Thyroid gland (tissue), 4 donors: Measurements from ENCODE around the gene TP73. TPM values are rescaled to one million over a fixed set of nuclear protein-coding genes. Genes with fewer than 3 reads are reported as not detected.

Experiments
- DNase-seq, 2 donors: peaks; one replicate each; pipeline ENCODE4 v3.0.0-alpha.2; 2019
- H3K27ac ChIP-seq, 3 donors: fragments of 200-600 bp; sonication (generic); 1 replicate in 2 of 3; 2 replicates in 1 of 3; pipeline ENCODE4 v1.5.1; 2016 to 2019; ENCODE audit warnings: mild to moderate bottlenecking in 1 of 3, moderate library complexity in 1 of 3
- H3K27me3 ChIP-seq: fragments of 200-600 bp; sonication (generic); one replicate; pipeline ENCODE4 v1.5.1; 2019
- H3K36me3 ChIP-seq, 2 donors: fragments of 200-600 bp; sonication (generic); one replicate each; pipeline ENCODE4 v1.5.1; 2016 to 2019
- H3K4me1 ChIP-seq, 2 donors: fragments of 200-600 bp; sonication (generic); one replicate each; pipeline ENCODE4 v1.5.1; 2017 to 2019
- H3K4me3 ChIP-seq, 3 donors: fragments of 200-600 bp; sonication (generic); replicated peaks in 1 of 3; 1 replicate in 2 of 3; 2 replicates in 1 of 3; pipeline ENCODE4 v1.5.1; 2016; ENCODE audit warnings: mild to moderate bottlenecking in 1 of 3
- H3K9me3 ChIP-seq: fragments of 200-600 bp; sonication (generic); one replicate; pipeline ENCODE4 v1.5.1; 2017
- POLR2A ChIP-seq, 2 donors: fragments of 450-650 bp; IDR thresholded peaks; one replicate each; pipeline ENCODE4 v1.6.1; 2017; ENCODE audit warnings: antibody characterized with exemption in 2 of 2, mild to moderate bottlenecking in 2 of 2, moderate library complexity in 1 of 2
- WGBS, 2 donors: methylation state at CpG; one replicate each; pipeline ENCODE4 v1.1.5; 2017; 5-methylcytosine and 5-hydroxymethylcytosine counted together
- intact Hi-C: fragments of 100-400 bp; cut with DNase I; formaldehyde crosslinking; loops from one replicate; pipeline ENCODE4 v1.15.1; 2023
- total RNA-seq, 4 donors: library from RNA; depleted of rRNA; stranded (reverse); fragments of >200 nt; gene quantifications; one replicate each; pipeline ENCODE4 v1.2.3, GENCODE V29; 2016
- TF ChIP-seq, protein P1 (sequence below), 6 experiments: fragments of 200-600 bp in 3 of 6; fragments of 450-650 bp in 3 of 6; sonication (generic) in 3 of 6; IDR thresholded peaks; one replicate each; pipeline ENCODE4 v1.5.1; 2016 to 2019; ENCODE audit warnings: antibody characterized with exemption in 6 of 6, mild to moderate bottlenecking in 2 of 6, inconsistent platforms in 1 of 6, moderate library complexity in 1 of 6

Gene TP73
- total RNA-seq, 4 donors from 2014 or later: 0.33 to 0.49 TPM; not detected in 2

DNA sequence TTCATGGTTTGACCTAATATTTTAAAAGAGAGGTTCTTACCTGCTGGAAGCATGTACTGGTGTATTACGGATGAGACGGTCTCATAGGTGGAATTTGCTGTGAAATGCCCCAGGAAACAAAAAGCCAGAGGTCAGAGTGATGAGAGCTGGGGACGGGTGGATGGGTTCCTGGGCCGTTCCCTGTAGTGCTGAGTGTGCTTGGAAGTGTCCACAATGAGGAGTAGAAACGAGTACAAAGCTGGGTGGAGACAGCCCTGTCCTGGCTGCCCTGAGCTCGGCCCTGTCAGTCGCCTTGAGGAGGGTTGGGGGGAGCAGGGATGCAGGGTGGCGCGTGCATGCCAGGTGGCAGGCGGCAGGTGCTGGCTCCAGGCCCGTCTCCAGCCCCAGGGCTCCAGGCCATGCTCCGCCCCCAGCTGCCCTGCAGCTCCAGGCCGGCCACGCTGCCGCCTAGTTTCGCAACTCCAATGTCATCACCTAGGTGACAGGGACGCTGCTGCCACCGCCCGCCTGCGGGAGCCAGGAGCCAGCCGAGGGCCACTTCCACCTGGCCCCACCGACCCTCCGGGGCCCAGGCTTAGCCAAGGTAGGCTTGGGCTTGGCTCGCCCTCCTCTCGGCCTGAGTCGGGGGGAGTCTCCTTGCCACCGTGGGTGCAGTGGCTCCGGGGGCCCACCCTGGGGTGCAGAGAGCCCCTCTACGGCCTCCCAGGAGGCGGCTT, 16.4 kb downstream of the TP73 start:
- H3K27me3 ChIP-seq: no peaks in the 10 kb centered on the region
- no peak overlapping the region for H3K4me3 ChIP-seq
- DNase-seq: peak; percentile 93 to 96

DNA sequence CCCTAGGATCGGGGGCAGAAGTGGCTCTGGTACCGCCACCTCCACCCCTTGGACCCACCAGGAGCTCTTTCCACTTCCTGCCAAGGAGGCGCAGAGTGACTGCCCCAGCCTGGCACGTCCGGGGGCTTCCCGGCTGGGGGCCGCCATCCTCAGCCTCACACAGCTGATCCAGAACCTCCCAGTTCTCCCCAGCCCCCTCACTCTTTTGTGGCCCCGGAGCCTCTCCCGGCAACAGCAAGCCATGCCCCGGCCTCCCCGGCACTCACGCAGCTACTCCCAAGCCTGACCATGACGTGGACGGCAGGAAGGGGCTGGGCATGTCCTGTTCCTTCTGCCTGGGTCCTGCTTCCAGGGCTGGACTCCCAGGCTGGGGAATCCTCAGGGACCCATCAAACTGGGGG, 17.1 kb downstream of the TP73 start:
- intact Hi-C loops: no loop called here
- H3K27ac ChIP-seq: no peak overlapping the region
- peaks cover 4 to 13% of the 10 kb centered on the region in 2 donors for H3K4me1 ChIP-seq
- H3K27me3 ChIP-seq: no peaks in the 10 kb centered on the region
- no peak for TF ChIP-seq POLR2A (IDR thresholded peaks at IDR 0.05)
- TF ChIP-seq, protein P1, sequence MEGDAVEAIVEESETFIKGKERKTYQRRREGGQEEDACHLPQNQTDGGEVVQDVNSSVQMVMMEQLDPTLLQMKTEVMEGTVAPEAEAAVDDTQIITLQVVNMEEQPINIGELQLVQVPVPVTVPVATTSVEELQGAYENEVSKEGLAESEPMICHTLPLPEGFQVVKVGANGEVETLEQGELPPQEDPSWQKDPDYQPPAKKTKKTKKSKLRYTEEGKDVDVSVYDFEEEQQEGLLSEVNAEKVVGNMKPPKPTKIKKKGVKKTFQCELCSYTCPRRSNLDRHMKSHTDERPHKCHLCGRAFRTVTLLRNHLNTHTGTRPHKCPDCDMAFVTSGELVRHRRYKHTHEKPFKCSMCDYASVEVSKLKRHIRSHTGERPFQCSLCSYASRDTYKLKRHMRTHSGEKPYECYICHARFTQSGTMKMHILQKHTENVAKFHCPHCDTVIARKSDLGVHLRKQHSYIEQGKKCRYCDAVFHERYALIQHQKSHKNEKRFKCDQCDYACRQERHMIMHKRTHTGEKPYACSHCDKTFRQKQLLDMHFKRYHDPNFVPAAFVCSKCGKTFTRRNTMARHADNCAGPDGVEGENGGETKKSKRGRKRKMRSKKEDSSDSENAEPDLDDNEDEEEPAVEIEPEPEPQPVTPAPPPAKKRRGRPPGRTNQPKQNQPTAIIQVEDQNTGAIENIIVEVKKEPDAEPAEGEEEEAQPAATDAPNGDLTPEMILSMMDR (IDR thresholded peaks at IDR 0.05): no peak
- DNase-seq: peak in 1 of 2 donors; percentile 1
- no peak overlapping the region for H3K4me3 ChIP-seq
- H3K36me3 ChIP-seq: no peaks in the 10 kb centered on the region
- WGBS, 2 donors: 73 to 77% methylated on average over 12 to 14 of the region's 14 CpGs
- no peaks in the 10 kb centered on the region for H3K9me3 ChIP-seq

More for the DNA sequence above, 16.4 kb downstream of the TP73 start:
- TF ChIP-seq POLR2A (IDR thresholded peaks at IDR 0.05): no peak
- TF ChIP-seq, protein P1 (IDR thresholded peaks at IDR 0.05): no peak
- 14 to 30% methylated on average over 9 to 22 of the region's 30 CpGs for WGBS, 2 donors
- Histone ChIP-seq H3K4me1 (peaks cover 4 to 10% of the 10 kb centered on the region in 2 donors), H3K9me3 (no peaks in the 10 kb centered on the region), H3K27ac (no peak overlapping the region), H3K36me3 (no peaks in the 10 kb centered on the region)
- intact Hi-C loops: no loop called here

DNA sequence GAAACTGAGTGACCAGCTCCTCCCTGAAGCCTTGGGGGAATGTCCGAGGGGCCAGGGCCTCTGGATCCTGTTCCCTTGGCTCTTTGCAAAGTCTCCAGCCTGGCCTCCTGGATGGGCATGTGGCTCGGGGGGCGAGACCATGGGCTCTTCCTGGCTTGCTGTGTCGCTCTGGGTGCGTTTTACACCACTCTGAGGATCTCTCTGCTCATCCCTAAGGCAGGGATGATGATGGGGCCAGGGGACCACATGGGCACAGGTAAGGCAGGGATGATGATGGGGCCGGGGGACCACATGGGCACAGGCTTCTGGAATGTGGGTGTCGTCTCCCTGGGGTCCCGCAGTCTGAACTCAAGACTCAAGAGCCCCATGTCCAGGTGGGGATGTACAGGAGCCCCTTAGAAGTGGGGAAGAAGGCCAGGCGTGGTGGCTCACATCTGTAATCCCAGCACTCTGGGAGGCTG, 17.7 kb downstream of the TP73 start:
- no peak for DNase-seq
- Histone ChIP-seq H3K4me3 (no peak overlapping the region), H3K36me3 (no peaks in the 10 kb centered on the region), H3K9me3 (no peaks in the 10 kb centered on the region), H3K4me1 (peaks cover 4 to 16% of the 10 kb centered on the region in 2 donors), H3K27me3 (no peaks in the 10 kb centered on the region), H3K27ac (no peak overlapping the region)
- WGBS, 2 donors: 85 to 91% methylated on average over 9 of the region's 9 CpGs
- intact Hi-C loops: no loop called here
- TF ChIP-seq, protein P1 (IDR thresholded peaks at IDR 0.05): no peak
- TF ChIP-seq POLR2A (IDR thresholded peaks at IDR 0.05): no peak

DNA sequence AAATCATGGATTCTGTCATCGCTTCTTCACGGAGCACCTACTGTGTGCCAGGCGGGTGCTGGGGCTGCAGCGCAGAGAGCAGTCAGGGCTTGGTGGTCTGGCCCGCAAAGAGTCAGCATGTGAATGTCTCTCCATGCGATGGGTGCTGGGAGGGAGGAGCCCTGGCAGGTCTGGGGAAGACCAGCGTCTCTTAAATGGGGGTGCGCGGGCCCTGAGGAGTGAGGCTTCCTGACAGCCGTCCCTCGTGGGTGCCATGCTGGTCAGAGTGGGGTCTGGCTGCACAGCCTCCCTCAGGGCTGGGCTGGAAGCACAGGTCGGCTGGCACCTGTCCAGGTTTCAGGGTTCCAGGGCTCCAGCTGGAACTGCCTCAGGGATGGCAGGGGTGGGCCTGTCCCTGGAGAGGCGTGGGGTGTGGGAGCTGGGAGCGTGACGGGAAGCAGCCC, 18.5 kb downstream of the TP73 start:
- H3K4me1 ChIP-seq: peaks cover 4 to 16% of the 10 kb centered on the region in 2 donors
- no peak for DNase-seq
- H3K27ac ChIP-seq: no peak overlapping the region
- intact Hi-C loops: no loop called here
- H3K36me3 ChIP-seq: no peaks in the 10 kb centered on the region
- no peaks in the 10 kb centered on the region for H3K9me3 ChIP-seq
- TF ChIP-seq POLR2A (IDR thresholded peaks at IDR 0.05): no peak
- TF ChIP-seq, protein P1 (IDR thresholded peaks at IDR 0.05): no peak
- H3K4me3 ChIP-seq: no peak overlapping the region
- H3K27me3 ChIP-seq: no peaks in the 10 kb centered on the region
- 77 to 89% methylated on average over 9 to 15 of the region's 15 CpGs for WGBS, 2 donors
